Measurements from ENCODE around the gene BIRC5. TPM values are rescaled to one million over a fixed set of nuclear protein-coding genes. Genes with fewer than 3 reads are reported as not detected.

Gene BIRC5
- total RNA-seq, 1 experiment from 2014 or later: 119 TPM

DNA sequence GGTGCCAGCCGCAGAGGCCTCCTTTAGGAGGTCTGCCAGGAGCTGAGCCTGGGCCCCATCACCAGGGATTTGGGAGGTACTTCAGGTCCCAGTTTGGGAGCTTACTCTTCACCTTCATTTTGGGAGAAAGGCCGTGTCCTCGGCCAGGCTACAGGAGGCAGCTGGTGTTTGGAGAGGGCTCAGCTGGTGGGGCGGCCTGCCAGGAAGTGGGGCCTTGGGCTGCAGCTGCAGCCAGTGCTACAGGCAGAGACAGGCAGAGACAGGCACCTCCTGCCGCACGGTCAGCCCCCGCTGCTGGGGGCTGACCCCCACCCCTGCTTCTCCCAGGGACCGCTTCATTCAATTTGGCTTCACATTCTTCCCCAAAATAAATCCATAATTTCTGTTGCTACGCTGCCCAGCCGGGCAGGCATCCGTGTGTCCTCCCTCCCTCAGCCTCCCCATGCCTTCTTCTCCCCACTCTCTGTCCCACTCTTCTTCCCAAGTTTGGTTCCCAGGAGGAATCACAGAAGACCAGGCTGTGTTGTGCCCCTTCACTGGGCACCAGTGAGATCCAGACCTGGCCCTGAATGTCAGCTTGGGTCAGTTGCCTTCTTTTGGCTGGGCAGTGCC lies 23.5 kb downstream of the BIRC5 start:
- ATAC-seq (no peak), DNase-seq (ENCODE audit: low read depth, low spot score) (no peak)
- H3K9me3 ChIP-seq (ENCODE audit: control insufficient read depth, insufficient read depth, low read depth, low read length): no peaks in the 10 kb centered on the region
- H3K4me3 ChIP-seq (ENCODE audit: low read depth in 2 of 2, low read length in 2 of 2): no peak overlapping the region
- H3K27me3 ChIP-seq (ENCODE audit: control insufficient read depth, insufficient read depth, low read length): no peaks in the 10 kb centered on the region
- intact Hi-C loops (cut with micrococcal nuclease; ENCODE audit: unreplicated experiment) (no loop called here), in situ Hi-C loops (cut with HindIII; ENCODE audit: low pct_unique_long_range_greater_than_20kb, low sequenced_read_pairs) (no loop called here)
- no peak overlapping the region for H3K27ac ChIP-seq (ENCODE audit: low read length)
- no peaks in the 10 kb centered on the region for H3K4me1 ChIP-seq (ENCODE audit: control insufficient read depth, insufficient read depth, low read length)
- TF ChIP-seq, protein P1, sequence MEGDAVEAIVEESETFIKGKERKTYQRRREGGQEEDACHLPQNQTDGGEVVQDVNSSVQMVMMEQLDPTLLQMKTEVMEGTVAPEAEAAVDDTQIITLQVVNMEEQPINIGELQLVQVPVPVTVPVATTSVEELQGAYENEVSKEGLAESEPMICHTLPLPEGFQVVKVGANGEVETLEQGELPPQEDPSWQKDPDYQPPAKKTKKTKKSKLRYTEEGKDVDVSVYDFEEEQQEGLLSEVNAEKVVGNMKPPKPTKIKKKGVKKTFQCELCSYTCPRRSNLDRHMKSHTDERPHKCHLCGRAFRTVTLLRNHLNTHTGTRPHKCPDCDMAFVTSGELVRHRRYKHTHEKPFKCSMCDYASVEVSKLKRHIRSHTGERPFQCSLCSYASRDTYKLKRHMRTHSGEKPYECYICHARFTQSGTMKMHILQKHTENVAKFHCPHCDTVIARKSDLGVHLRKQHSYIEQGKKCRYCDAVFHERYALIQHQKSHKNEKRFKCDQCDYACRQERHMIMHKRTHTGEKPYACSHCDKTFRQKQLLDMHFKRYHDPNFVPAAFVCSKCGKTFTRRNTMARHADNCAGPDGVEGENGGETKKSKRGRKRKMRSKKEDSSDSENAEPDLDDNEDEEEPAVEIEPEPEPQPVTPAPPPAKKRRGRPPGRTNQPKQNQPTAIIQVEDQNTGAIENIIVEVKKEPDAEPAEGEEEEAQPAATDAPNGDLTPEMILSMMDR (IDR thresholded peaks at IDR 0.05): no peak
- TF ChIP-seq, protein P2, sequence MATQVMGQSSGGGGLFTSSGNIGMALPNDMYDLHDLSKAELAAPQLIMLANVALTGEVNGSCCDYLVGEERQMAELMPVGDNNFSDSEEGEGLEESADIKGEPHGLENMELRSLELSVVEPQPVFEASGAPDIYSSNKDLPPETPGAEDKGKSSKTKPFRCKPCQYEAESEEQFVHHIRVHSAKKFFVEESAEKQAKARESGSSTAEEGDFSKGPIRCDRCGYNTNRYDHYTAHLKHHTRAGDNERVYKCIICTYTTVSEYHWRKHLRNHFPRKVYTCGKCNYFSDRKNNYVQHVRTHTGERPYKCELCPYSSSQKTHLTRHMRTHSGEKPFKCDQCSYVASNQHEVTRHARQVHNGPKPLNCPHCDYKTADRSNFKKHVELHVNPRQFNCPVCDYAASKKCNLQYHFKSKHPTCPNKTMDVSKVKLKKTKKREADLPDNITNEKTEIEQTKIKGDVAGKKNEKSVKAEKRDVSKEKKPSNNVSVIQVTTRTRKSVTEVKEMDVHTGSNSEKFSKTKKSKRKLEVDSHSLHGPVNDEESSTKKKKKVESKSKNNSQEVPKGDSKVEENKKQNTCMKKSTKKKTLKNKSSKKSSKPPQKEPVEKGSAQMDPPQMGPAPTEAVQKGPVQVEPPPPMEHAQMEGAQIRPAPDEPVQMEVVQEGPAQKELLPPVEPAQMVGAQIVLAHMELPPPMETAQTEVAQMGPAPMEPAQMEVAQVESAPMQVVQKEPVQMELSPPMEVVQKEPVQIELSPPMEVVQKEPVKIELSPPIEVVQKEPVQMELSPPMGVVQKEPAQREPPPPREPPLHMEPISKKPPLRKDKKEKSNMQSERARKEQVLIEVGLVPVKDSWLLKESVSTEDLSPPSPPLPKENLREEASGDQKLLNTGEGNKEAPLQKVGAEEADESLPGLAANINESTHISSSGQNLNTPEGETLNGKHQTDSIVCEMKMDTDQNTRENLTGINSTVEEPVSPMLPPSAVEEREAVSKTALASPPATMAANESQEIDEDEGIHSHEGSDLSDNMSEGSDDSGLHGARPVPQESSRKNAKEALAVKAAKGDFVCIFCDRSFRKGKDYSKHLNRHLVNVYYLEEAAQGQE (IDR thresholded peaks at IDR 0.05; ENCODE audit: insufficient read depth in 1 of 2, low read depth in 2 of 2, low read length in 1 of 2): no peak
- TF ChIP-seq TCF7L2 (IDR thresholded peaks at IDR 0.05; ENCODE audit: low read depth, low read length) (no peak), SIN3A (IDR thresholded peaks at IDR 0.05; ENCODE audit: borderline replicate concordance, insufficient read depth, low read depth, low read length) (no peak), POLR2AphosphoS5 (IDR thresholded peaks at IDR 0.05; ENCODE audit: low read depth, low read length) (no peak)
- H3K36me3 ChIP-seq (ENCODE audit: control insufficient read depth, insufficient read depth, low read length): no peaks in the 10 kb centered on the region
- CTCF ChIA-PET: interaction anchor here (0.5 to 0.7 kb wide), 2 partner anchors 8 to 183 kb away, joined by 3 to 5 read pairs; no protein-coding TSS in a partner anchor
- BruUV-seq (replicated peaks): no TSS peak
- POLR2A ChIA-PET: no interaction called here

DNA sequence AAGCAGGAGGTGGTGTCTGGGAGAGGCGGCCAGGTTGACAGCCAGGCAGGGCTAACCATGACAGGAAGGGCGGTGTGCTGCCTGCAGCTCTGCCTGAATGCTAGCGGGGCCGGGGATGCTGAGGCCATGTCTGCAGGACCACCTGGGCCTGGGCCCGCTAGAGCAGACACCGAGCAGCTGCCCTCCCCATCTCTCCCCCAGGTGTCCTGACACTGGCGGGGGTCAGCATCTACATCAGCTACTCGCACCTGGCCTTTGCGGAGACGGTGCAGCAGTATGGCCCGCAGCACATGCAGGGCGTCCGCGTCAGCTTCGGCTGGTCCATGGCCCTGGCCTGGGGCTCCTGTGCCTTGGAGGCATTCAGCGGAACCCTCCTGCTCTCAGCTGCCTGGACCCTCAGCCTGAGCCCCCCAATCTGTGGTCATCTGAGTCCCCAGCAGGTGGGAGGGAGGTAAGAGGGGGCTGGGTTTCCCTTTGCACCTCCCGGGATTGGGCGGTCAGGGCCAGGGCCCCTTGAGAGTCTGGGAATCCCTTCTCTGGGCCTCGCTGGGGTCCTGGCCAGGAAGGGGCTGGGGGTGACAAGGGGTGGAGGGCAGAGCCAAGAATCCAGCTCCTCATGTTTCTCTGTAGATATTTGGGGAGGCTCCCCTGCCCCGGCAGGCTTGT lies 24.9 kb downstream of the BIRC5 start:
- in situ Hi-C loops (cut with HindIII; ENCODE audit: low pct_unique_long_range_greater_than_20kb, low sequenced_read_pairs) (no loop called here), intact Hi-C loops (cut with micrococcal nuclease; ENCODE audit: unreplicated experiment) (no loop called here)
- no peak for DNase-seq (ENCODE audit: low read depth, low spot score)
- no peak for ATAC-seq
- no TSS peak for BruUV-seq (replicated peaks)
- no peaks in the 10 kb centered on the region for H3K9me3 ChIP-seq (ENCODE audit: control insufficient read depth, insufficient read depth, low read depth, low read length)
- no peak overlapping the region for H3K4me3 ChIP-seq (ENCODE audit: low read depth in 2 of 2, low read length in 2 of 2)
- TF ChIP-seq POLR2AphosphoS5 (IDR thresholded peaks at IDR 0.05; ENCODE audit: low read depth, low read length) (no peak), TCF7L2 (IDR thresholded peaks at IDR 0.05; ENCODE audit: low read depth, low read length) (no peak), SIN3A (IDR thresholded peaks at IDR 0.05; ENCODE audit: borderline replicate concordance, insufficient read depth, low read depth, low read length) (no peak)
- TF ChIP-seq, protein P2 (IDR thresholded peaks at IDR 0.05; ENCODE audit: insufficient read depth in 1 of 2, low read depth in 2 of 2, low read length in 1 of 2): no peak
- TF ChIP-seq, protein P1 (IDR thresholded peaks at IDR 0.05): no peak
- H3K27ac ChIP-seq (ENCODE audit: low read length): no peak overlapping the region
- ChIA-PET CTCF (no interaction called here), POLR2A (interaction anchor here (0.6 kb wide), 1 partner anchor 36 kb away, joined by 17 read pairs; no protein-coding TSS in a partner anchor)
- H3K27me3 ChIP-seq (ENCODE audit: control insufficient read depth, insufficient read depth, low read length): no peaks in the 10 kb centered on the region
- no peaks in the 10 kb centered on the region for H3K4me1 ChIP-seq (ENCODE audit: control insufficient read depth, insufficient read depth, low read length)
- no peaks in the 10 kb centered on the region for H3K36me3 ChIP-seq (ENCODE audit: control insufficient read depth, insufficient read depth, low read length)
